ENCODE data around the gene RRH.

Gene RRH

GRCh38 chr4:109879636-109880314 lies 52.0 kb downstream of the RRH start:
- ChIA-PET CTCF (interaction anchor here (0.7 kb wide), 1 partner anchor 32 kb away, joined by 3 read pairs; no protein-coding TSS in a partner anchor), POLR2A (ENCODE audit: low non-redundant PET) (no interaction called here)
- no peak for DNase-seq (ENCODE audit: low spot score)
- no peak overlapping the region for H3K27ac ChIP-seq
- TF ChIP-seq, protein P1, sequence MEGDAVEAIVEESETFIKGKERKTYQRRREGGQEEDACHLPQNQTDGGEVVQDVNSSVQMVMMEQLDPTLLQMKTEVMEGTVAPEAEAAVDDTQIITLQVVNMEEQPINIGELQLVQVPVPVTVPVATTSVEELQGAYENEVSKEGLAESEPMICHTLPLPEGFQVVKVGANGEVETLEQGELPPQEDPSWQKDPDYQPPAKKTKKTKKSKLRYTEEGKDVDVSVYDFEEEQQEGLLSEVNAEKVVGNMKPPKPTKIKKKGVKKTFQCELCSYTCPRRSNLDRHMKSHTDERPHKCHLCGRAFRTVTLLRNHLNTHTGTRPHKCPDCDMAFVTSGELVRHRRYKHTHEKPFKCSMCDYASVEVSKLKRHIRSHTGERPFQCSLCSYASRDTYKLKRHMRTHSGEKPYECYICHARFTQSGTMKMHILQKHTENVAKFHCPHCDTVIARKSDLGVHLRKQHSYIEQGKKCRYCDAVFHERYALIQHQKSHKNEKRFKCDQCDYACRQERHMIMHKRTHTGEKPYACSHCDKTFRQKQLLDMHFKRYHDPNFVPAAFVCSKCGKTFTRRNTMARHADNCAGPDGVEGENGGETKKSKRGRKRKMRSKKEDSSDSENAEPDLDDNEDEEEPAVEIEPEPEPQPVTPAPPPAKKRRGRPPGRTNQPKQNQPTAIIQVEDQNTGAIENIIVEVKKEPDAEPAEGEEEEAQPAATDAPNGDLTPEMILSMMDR (conservative IDR thresholded peaks at IDR 0.05; ENCODE audit: low read depth) = no peak

- ChIA-PET CTCF (interaction anchor here (0.7 kb wide), 1 partner anchor 36 kb away, joined by 3 read pairs; no protein-coding TSS in a partner anchor), POLR2A (ENCODE audit: low non-redundant PET) (no interaction called here)
Observed at GRCh38 chr4:109886303-109886702, 58.5 kb downstream of the RRH start.

GRCh38 chr4:109887071-109887470 lies 59.3 kb downstream of the RRH start:
- DNase-seq (ENCODE audit: low spot score) = no peak
- H3K27ac ChIP-seq = no peak overlapping the region
- TF ChIP-seq, protein P1 (conservative IDR thresholded peaks at IDR 0.05; ENCODE audit: low read depth) = no peak
- CTCF ChIA-PET = interaction anchor here (0.6 kb wide), 1 partner anchor 82 kb away, joined by 4 read pairs; no protein-coding TSS in a partner anchor
- POLR2A ChIA-PET (ENCODE audit: low non-redundant PET) = no interaction called here

More at GRCh38 chr4:109886303-109886702, 58.5 kb downstream of the RRH start:
- no peak for DNase-seq (ENCODE audit: low spot score)
- TF ChIP-seq, protein P1 (conservative IDR thresholded peaks at IDR 0.05; ENCODE audit: low read depth) = no peak
- no peak overlapping the region for H3K27ac ChIP-seq

- TF ChIP-seq, protein P1 (conservative IDR thresholded peaks at IDR 0.05; ENCODE audit: low read depth) = no peak
- ChIA-PET POLR2A (ENCODE audit: low non-redundant PET) (no interaction called here), CTCF (interaction anchor here (0.7 kb wide), 1 partner anchor 58 kb away, joined by 3 read pairs; no protein-coding TSS in a partner anchor)
- no peak for DNase-seq (ENCODE audit: low spot score)
- no peak overlapping the region for H3K27ac ChIP-seq
Observed at GRCh38 chr4:109890076-109890475, 62.3 kb downstream of the RRH start.

All from RWPE1 (cell line).